Right hindlimb (tissue), 1 donor: ENCODE measurements around the gene TRMT112.
"Not testable (repeated sequence)": the region's sequence is repeated elsewhere in the genome, so short reads cannot be mapped to it uniquely, and the experiment has no call there.

ENCODE experiments used
- DNase-seq: peaks from one replicate; pipeline ENCODE4 v3.0.0-alpha.2; 2018

The TRMT112 gene

DNA sequence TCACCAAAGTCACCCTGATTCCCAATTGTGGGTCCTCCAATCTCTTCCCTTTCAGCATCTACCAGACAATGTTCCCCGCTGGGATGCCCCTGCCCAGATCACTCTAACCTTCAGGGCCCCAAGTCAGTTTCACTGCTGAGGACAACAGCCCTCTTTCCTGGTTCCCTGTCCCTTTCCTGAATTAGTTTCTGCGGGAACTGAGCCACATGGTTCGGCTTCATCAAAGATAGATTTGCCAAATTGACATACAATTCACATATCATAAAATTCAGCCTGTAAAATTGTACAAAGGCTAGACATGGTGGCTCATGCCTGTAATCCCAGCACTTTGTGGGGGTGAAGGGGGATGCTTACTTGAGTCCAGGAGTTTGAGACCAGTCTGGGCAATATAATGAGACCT is 10.6 kb upstream of the TRMT112 start:
- no peak for DNase-seq

DNA sequence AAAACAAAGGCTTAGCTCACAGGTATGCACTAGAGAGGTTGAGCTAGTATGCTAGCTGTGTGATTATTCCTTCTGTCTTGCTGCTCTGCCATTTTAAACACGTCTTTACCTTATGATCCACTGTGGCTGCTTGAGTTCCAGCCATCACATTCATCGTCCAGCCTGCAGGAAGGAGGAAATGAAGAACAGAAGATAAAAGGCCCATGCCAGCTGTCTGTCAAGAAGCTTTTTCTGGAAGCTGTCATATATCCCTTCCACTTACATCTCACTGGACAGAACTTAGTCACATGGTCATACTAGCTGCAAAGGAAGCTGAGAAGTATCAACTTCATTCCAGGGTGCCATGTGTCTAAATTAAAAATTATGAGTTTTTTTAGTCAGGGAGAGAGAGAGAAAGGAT is 10.0 kb upstream of the TRMT112 start:
- DNase-seq, result no peak

- no peak for DNase-seq
Observed at GRCh38 chr11:64324692-64325469, 7.5 kb upstream of the TRMT112 start.

DNA sequence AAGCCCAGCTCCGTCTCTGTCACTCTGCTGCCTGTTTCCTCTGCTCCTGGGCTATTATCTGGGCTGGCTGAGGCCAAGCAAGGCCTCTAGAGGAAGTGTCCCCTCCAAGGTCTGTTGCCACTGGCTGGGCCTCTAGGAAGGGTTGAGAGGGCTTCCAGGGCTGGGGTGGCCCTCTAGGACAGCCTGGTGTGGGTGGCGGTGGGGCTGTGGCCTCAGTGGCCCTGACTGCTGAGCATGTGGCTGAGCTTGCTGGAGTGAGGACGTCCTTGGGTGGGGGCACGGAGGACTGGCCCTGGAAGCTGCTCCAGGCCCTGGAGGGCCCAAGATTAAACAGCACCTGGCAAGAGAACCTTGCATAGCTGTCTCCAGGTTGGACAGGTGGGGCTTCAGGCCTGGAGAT is 6.6 kb upstream of the TRMT112 start:
- DNase-seq, result not testable (repeated sequence)

DNA sequence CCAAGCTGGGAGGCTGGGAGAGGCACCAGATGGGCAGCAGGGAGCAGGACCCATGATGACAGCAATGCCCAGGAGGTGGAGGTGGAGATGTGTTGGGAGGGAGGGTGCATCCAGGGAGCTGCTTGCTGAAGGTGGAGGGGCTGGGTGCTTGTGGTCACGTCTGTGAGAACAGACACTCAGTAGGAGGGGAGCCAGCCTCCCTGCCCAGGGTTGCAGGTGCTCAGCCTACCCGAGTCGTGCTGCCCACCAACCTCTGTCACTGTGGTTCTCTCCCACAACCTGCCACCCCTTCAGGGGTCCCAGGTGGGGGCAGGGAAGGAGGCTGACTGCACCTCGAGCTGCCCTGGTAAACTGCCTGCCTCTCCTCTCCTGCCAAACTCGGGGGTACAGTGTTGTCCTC is 6.0 kb upstream of the TRMT112 start:
- no peak for DNase-seq

- DNase-seq, result no peak
Observed at GRCh38 chr11:64322925-64323260, 5.5 kb upstream of the TRMT112 start.

DNA sequence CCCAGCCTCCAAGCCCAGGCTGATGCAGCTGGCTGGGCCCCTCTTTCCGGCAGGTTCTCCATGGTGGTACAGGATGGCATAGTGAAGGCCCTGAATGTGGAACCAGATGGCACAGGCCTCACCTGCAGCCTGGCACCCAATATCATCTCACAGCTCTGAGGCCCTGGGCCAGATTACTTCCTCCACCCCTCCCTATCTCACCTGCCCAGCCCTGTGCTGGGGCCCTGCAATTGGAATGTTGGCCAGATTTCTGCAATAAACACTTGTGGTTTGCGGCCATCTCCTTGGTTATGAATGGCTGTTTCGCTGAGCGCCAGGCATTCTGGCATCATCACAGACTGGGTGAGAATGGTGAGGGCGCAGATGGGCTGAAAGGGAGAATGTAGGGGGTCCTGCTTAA is 4.2 kb upstream of the TRMT112 start:
- no peak for DNase-seq

GRCh38 chr11:64321026-64321425 is 3.7 kb upstream of the TRMT112 start:
- no peak for DNase-seq

DNA sequence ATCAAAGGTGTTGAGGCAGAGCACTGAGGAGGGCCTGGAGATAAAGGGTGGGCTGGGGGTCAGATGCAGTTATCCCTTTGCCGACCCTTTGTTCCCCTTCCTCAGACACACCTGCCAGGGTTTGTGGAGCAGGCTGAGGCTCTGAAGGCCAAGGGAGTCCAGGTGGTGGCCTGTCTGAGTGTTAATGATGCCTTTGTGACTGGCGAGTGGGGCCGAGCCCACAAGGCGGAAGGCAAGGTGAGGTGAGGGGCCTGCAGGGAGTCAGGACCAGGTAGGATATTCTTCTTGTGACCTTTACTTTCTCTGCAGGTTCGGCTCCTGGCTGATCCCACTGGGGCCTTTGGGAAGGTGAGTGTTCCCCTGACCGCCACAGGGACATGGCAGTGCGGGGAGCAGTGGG is 3.2 kb upstream of the TRMT112 start:
- no peak for DNase-seq

DNA sequence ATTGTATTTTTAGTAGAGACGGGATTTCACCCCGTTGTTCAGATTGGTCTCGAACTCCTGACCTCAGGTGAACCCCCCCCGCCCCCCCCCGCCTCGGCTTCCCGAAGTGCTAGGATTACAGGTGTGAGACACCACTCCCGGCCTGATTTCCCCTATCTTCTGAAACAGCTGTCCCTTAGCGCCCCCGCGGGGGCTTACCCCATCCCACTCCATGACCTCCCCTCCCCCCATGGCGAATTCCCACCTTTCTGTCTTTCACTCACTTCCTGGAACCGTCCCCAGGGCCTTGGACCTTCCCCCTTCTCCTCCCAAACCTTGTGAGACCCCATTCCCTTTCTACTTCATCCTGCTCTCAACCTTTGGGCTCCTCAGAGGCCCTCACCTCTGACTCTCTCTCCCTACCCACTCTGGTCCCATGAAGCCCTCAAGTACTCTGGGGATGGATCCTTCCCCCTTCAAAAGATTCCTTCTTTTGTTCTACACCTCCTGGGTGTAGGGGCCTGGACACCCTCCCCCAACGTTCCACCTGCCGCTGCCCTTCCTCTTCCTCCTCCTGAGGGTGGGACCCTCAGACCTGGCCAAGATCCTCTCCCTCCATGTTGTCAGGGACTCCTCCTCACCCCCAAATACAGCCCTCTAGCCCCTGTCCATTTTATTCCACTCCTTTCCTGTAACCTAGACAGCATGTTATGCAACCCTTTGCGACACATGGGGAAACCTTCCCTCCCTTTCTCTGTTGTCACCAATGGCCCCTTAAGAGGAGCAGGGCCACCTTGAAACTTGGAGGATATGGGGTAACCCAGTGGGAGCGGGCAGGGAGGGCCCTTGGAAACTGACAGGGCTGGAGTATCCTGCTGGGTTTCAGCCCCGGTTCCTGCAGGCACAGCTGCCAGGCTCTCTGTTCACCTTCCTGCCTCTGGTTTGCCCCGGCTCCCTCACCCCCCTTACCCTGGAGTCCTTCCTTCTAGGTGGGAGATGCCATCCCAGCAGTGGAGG is 1.7 kb upstream of the TRMT112 start:
- no peak for DNase-seq

GRCh38 chr11:64317961-64318765 is 804 bp upstream of the TRMT112 start, which contains the start of gene PRDX5:
PRDX5 (plus strand) TSS chr11:64318121; CDS start chr11:64318216, 95 bp downstream.
- DNase-seq, result peak; percentile 98

- no peak for DNase-seq
Observed at GRCh38 chr11:64316672-64317324, 561 bp downstream of the TRMT112 start.

GRCh38 chr11:64315667-64316526 is 1.5 kb downstream of the TRMT112 start:
- DNase-seq, result not testable (repeated sequence)

DNA sequence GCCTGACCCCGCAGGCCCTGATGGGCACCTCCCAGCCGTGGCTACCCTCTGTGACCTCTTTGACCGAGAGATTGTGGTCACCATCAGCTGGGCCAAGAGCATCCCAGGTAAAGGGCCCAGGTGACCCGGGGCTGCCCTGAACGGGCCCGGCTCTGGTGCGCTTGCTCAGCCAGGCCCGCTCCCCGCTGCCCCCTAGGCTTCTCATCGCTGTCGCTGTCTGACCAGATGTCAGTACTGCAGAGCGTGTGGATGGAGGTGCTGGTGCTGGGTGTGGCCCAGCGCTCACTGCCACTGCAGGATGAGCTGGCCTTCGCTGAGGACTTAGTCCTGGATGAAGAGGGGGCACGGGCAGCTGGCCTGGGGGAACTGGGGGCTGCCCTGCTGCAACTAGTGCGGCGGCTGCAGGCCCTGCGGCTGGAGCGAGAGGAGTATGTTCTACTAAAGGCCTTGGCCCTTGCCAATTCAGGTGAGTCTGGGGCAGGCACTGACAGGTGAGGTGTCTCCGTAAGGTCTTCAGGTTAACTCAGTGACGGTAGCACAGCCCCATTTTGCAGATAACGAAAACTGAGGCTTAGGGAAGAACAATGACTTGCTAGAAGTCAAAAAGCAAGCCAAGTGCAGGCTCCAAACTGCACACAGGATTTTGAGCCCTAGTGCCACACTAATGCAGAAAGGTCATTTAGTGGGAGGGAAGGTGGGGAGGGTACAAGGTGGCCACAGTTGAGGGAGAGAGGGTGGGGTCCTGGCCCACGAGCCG is 2.4 kb downstream of the TRMT112 start:
- no peak for DNase-seq

DNA sequence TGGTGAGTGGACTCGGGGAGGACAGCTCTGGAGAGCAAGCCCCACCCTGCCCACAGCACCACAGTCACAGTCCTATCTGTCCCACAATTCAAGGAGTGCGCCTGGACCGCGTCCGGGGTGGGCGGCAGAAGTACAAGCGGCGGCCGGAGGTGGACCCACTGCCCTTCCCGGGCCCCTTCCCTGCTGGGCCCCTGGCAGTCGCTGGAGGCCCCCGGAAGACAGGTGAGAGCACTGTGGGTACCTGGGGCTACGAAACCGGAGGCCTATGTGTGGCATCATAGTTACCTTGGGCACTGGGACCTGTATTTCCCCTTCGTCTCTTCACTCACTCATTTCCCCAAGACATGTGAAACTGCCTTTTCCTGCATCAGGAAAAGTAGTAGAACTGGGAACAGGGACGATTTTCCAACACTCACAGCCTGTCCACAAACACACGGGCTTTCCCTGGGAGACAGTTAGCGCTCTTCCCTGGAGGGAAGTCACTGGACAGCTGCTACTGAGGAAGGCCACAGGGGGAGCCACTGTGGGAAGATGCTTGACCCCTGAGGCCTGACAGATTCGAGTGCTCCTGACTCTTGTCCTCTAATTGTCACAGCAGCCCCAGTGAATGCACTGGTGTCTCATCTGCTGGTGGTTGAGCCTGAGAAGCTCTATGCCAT is 3.1 kb downstream of the TRMT112 start:
- no peak for DNase-seq

GRCh38 chr11:64313491-64314145 is 3.7 kb downstream of the TRMT112 start:
- no peak for DNase-seq

DNA sequence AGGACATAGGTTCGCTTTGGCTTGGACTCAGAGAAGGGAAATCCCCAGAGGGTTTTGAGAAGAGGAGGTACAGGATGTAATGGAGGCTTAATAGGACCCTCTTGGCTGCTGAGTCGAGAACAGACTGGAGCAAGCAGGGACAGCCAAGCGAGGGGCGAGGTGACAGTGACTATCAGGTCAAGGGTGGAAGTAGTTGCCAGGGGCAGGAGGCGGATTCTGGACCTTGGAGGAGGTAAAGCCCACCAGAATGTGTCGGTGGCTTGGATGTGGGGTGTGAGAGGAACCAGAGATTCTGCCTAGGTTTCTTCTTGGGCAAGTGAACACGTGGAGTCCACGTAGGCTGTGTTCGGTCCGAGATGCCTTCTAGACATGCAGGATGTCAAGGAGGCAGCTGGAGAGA is 4.4 kb downstream of the TRMT112 start:
- no peak for DNase-seq

DNA sequence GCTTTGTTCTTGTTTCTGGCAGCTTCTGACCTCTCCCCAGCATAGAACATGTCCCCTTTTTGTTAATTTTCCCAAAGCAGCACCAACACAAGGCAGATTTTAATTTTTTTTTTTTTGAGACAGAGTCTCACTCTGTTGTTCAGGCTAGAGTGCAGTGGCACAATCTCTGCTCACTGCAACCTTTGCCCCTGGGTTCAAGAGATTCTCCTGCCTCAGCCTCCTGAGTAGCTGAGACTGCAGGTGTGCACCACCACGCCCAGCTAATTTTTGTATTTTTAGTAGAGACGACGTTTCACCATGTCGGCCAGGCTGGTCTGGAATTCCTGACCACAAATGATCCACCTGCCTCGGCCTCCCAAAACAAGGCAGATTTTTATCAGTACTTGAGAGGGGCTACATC is 9.6 kb downstream of the TRMT112 start:
- DNase-seq, result not testable (repeated sequence)

GRCh38 chr11:64306876-64307622 is 10.3 kb downstream of the TRMT112 start:
- no peak for DNase-seq
